AG04449 (cell line): Measurements from ENCODE around the gene SETD2.
"Not testable (repeated sequence)": the region's sequence is repeated elsewhere in the genome, so short reads cannot be mapped to it uniquely, and the experiment has no call there.

Source experiments
- CTCF ChIA-PET: fragments of 350-600 bp; formaldehyde crosslinking; extraction: SDS; loops from one replicate; lab custom pipeline; 2021; ENCODE audit warnings: antibody characterized with exemption; lab: Yijun Ruan, JAX
- POLR2A ChIA-PET: fragments of 400-600, 350-600 bp; formaldehyde crosslinking; extraction: SDS; loops from one replicate; lab custom pipeline; 2020; ENCODE audit warnings: antibody characterized with exemption, inconsistent platforms; lab: Yijun Ruan, JAX
- DNase-seq: peaks from one replicate; pipeline ENCODE4 v3.0.0-alpha.2; 2010; ENCODE audit warnings: low read depth, low spot score
- H3K4me3 ChIP-seq: 2 replicates; pipeline ENCODE4 v1.5.1; 2011; ENCODE audit warnings: low read depth, mild to moderate bottlenecking, control low read depth, low read length
- CTCF ChIP-seq: IDR thresholded peaks from one replicate; pipeline ENCODE4 v1.5.1; 2011; ENCODE audit warnings: mild to moderate bottlenecking, moderate library complexity, low read length, control low read depth, inconsistent platforms; ENCODE audit not compliant: insufficient read depth; ENCODE audit errors: missing control alignments

Gene SETD2

DNA sequence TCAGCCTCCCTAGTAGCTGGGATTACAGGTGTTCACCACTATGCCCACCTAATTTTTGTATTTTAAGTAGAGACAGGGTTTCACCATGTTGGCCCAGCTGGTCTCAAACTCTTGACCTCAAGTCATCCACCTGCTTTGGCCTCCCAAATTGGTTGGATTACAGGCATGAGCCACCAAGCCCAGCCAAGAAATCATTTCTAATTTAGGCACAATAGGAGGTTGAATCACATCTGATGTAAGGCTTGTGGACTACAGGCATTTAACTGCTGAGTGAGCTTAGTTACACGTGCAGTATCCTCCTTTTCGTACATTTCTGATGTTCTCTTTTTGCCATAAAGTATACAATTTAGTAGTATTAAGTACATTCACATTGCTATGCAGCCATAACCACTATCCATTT lies 31.1 kb upstream of the SETD2 start:
- TF ChIP-seq CTCF = no peak
- POLR2A ChIA-PET = no interaction called here
- H3K4me3 ChIP-seq = no peak overlapping the region
- no peak for DNase-seq
- CTCF ChIA-PET = no interaction called here

GRCh38 chr3:47193871-47194859 lies 30.3 kb upstream of the SETD2 start:
- ChIA-PET CTCF (no interaction called here), POLR2A (no interaction called here)
- no peak overlapping the region for H3K4me3 ChIP-seq
- TF ChIP-seq CTCF = no peak
- DNase-seq = no peak

DNA sequence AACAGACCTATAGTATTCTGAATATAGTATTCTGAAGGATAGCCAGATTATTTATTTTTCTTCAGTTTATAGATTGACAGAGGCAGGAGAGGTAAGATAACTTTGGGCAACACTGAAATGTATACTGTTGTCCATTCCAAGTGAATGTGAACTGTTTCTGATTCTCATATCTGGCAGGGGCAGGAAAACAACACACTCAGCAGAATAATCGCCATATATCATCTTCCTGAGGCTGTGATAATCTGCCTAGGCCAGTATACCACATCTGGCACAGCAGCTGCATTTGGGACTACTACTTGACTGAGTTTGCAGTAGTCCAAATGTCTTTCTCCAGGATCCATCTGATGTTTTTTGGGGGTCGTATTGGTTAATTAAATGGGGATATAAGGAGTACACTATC lies 22.4 kb upstream of the SETD2 start:
- POLR2A ChIA-PET = no interaction called here
- H3K4me3 ChIP-seq = no peak overlapping the region
- CTCF ChIA-PET = interaction anchor here (1.1 kb wide), 1 partner anchor 8 kb away, joined by 6 read pairs; no protein-coding TSS in a partner anchor
- no peak for TF ChIP-seq CTCF
- DNase-seq = no peak

DNA sequence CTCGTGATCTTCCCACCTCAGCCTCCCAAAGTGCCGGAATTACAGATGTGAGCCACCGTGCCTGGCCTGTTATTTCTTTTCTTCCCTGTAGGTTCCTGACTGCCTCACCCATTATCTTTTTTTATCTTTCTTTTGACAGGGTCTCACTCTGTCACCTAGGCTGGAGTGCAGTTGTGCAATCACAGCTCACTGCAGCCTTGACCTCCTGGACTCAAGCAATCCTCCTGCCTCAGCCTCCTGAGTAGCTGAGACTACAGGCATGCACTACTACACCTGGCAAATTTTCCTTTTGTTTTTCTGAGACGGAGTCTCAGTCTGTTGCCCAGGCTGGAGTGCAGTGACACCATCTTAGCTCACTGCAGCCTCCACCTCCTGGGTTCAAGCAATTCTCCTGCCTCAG lies 17.8 kb upstream of the SETD2 start:
- H3K4me3 ChIP-seq, DNase-seq, POLR2A ChIA-PET, CTCF ChIA-PET: not testable (repeated sequence)

- DNase-seq, POLR2A ChIA-PET, H3K4me3 ChIP-seq: not testable (repeated sequence)
- CTCF ChIA-PET = interaction anchor here (1.5 kb wide), 1 partner anchor 10 kb away, joined by 4 read pairs; no protein-coding TSS in a partner anchor
These were observed 16.1 kb upstream of the SETD2 start for GRCh38 chr3:47180011-47180410.

GRCh38 chr3:47176582-47176981 lies 12.7 kb upstream of the SETD2 start:
- POLR2A ChIA-PET = no interaction called here
- CTCF ChIA-PET = no interaction called here
- DNase-seq = no peak
- no peak for TF ChIP-seq CTCF
- H3K4me3 ChIP-seq = no peak overlapping the region

DNA sequence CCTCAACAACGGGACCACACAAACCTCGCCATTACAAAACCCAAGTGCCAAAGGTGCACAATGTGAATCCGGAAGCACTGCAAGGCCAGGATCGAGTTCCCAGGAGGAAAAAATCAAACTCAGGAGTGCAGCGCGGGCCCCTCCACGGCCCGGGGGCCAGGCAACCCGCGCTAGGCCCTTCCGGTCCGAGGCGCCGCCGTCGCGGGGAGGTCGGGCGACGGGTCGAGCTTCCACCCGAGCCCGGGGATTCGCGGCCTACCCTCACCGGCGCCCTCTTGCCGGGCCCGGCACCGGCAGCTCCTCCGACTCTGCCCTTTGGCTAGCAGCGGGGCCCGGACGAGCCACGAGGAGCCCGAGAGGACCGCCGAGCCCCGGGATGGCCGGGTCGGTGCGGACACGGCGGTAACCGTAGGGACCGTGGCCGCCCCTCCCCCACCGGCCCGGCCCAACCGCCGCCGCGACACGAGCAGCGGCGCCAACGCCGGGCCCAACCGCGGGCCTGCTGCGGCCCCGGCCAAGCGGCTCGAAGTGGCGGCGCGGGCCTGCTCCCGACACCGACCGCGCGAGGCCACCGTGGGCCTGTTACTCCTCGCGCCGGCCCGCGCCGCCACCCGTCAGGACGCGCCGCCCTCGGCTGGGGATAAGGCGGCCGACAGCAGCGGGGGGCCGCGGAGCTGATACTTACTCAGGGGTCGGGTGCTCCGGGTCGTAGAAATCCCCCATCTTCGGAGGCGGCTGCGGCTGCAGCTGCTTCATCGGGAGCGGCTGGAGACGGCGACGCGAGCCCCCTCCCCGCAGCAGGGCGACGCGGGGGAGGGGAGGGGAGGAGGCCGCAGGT lies 525 bp downstream of the SETD2 start:
- no peak for DNase-seq
- CTCF ChIA-PET = no interaction called here
- peak overlapping the region; percentile 79 for H3K4me3 ChIP-seq
- POLR2A ChIA-PET = interaction anchor here (0.7 to 1.7 kb wide), 6 partner anchors 50 to 187 kb away, joined by 3 to 7 read pairs (median 4); partner anchors contain the start of genes CCDC12 and NBEAL2
- TF ChIP-seq CTCF = no peak
